Activated naive CD8-positive, alpha-beta T cell (primary cell): ENCODE results near the gene KAT2B.

Experiments
- H3K27ac Mint-ChIP-seq: one replicate; pipeline ENCODE4 v1.8.0; 2021; ENCODE audit warnings: mixed read lengths
- H3K27me3 Mint-ChIP-seq: one replicate; pipeline ENCODE4 v1.8.0; 2021; ENCODE audit warnings: mixed read lengths
- H3K36me3 Mint-ChIP-seq: one replicate; pipeline ENCODE4 v1.8.0; 2021; ENCODE audit warnings: mixed read lengths
- H3K4me1 Mint-ChIP-seq: one replicate; pipeline ENCODE4 v1.8.0; 2021; ENCODE audit warnings: low read depth, mixed read lengths
- H3K4me3 Mint-ChIP-seq: one replicate; pipeline ENCODE4 v1.8.0; 2021; ENCODE audit warnings: mild to moderate bottlenecking, mixed read lengths
- H3K9me3 Mint-ChIP-seq: one replicate; pipeline ENCODE4 v1.8.0; 2021; ENCODE audit warnings: low read depth, mixed read lengths

KAT2B gene

GRCh38 chr3:20052851-20053250, 12.6 kb downstream of the KAT2B start:
- no peak overlapping the region for H3K4me3 Mint-ChIP-seq
- peak overlapping the region; percentile 77 for H3K27ac Mint-ChIP-seq

GRCh38 chr3:20054549-20054987, 14.3 kb downstream of the KAT2B start:
- H3K36me3 Mint-ChIP-seq, result peaks cover 2% of the 10 kb centered on the region
- no peaks in the 10 kb centered on the region for H3K27me3 Mint-ChIP-seq
- H3K4me3 Mint-ChIP-seq, result no peak overlapping the region
- no peak overlapping the region for H3K27ac Mint-ChIP-seq
- peaks cover 37% of the 10 kb centered on the region for H3K4me1 Mint-ChIP-seq
- H3K9me3 Mint-ChIP-seq, result no peaks in the 10 kb centered on the region

More at GRCh38 chr3:20052851-20053250, 12.6 kb downstream of the KAT2B start:
- Mint-ChIP-seq H3K36me3 (peaks cover 2% of the 10 kb centered on the region), H3K9me3 (no peaks in the 10 kb centered on the region), H3K4me1 (peaks cover 49% of the 10 kb centered on the region), H3K27me3 (no peaks in the 10 kb centered on the region)

- Mint-ChIP-seq H3K4me1 (peaks cover 40% of the 10 kb centered on the region), H3K9me3 (peaks cover 4% of the 10 kb centered on the region), H3K36me3 (peaks cover 7% of the 10 kb centered on the region), H3K27me3 (no peaks in the 10 kb centered on the region), H3K27ac (no peak overlapping the region), H3K4me3 (no peak overlapping the region)
Measured at GRCh38 chr3:20055020-20055775, 15.0 kb downstream of the KAT2B start.

- Mint-ChIP-seq H3K4me1 (peaks cover 36% of the 10 kb centered on the region), H3K27ac (no peak overlapping the region), H3K4me3 (no peak overlapping the region), H3K36me3 (peaks cover 7% of the 10 kb centered on the region), H3K9me3 (peaks cover 4% of the 10 kb centered on the region), H3K27me3 (no peaks in the 10 kb centered on the region)
Measured at GRCh38 chr3:20055842-20056241, 15.6 kb downstream of the KAT2B start.

- Mint-ChIP-seq H3K4me3 (no peak overlapping the region), H3K27ac (no peak overlapping the region)
Measured at GRCh38 chr3:20056725-20057611, 16.7 kb downstream of the KAT2B start.

GRCh38 chr3:20057612-20058180, 17.4 kb downstream of the KAT2B start:
- peaks cover 7% of the 10 kb centered on the region for H3K36me3 Mint-ChIP-seq
- H3K4me3 Mint-ChIP-seq, result no peak overlapping the region
- H3K4me1 Mint-ChIP-seq, result peaks cover 26% of the 10 kb centered on the region
- peak overlapping the region; percentile 6 for H3K27ac Mint-ChIP-seq
- no peaks in the 10 kb centered on the region for H3K27me3 Mint-ChIP-seq
- H3K9me3 Mint-ChIP-seq, result peaks cover 4% of the 10 kb centered on the region

More at GRCh38 chr3:20056725-20057611, 16.7 kb downstream of the KAT2B start:
- Mint-ChIP-seq H3K9me3 (peaks cover 4% of the 10 kb centered on the region), H3K4me1 (peaks cover 31% of the 10 kb centered on the region), H3K36me3 (peaks cover 7% of the 10 kb centered on the region), H3K27me3 (no peaks in the 10 kb centered on the region)

- H3K27me3 Mint-ChIP-seq, result no peaks in the 10 kb centered on the region
- H3K9me3 Mint-ChIP-seq, result peaks cover 4% of the 10 kb centered on the region
- H3K27ac Mint-ChIP-seq, result peak overlapping the region; percentile 41
- peaks cover 4% of the 10 kb centered on the region for H3K36me3 Mint-ChIP-seq
- no peak overlapping the region for H3K4me3 Mint-ChIP-seq
- H3K4me1 Mint-ChIP-seq, result peaks cover 34% of the 10 kb centered on the region
Measured at GRCh38 chr3:20059929-20060328, 19.7 kb downstream of the KAT2B start.

- Mint-ChIP-seq H3K4me3 (no peak overlapping the region), H3K9me3 (peaks cover 4% of the 10 kb centered on the region), H3K4me1 (peaks cover 40% of the 10 kb centered on the region), H3K36me3 (peaks cover 4% of the 10 kb centered on the region), H3K27ac (no peak overlapping the region), H3K27me3 (no peaks in the 10 kb centered on the region)
Measured at GRCh38 chr3:20060974-20061685, 20.9 kb downstream of the KAT2B start.

- H3K27me3 Mint-ChIP-seq, result no peaks in the 10 kb centered on the region
- H3K9me3 Mint-ChIP-seq, result peaks cover 4% of the 10 kb centered on the region
- H3K27ac Mint-ChIP-seq, result no peak overlapping the region
- peaks cover 4% of the 10 kb centered on the region for H3K36me3 Mint-ChIP-seq
- no peak overlapping the region for H3K4me3 Mint-ChIP-seq
- H3K4me1 Mint-ChIP-seq, result peaks cover 41% of the 10 kb centered on the region
Measured at GRCh38 chr3:20062996-20063395, 22.8 kb downstream of the KAT2B start.

GRCh38 chr3:20064387-20064786, 24.1 kb downstream of the KAT2B start:
- Mint-ChIP-seq H3K36me3 (peaks cover 7% of the 10 kb centered on the region), H3K4me1 (peaks cover 50% of the 10 kb centered on the region), H3K27ac (no peak overlapping the region), H3K27me3 (no peaks in the 10 kb centered on the region), H3K9me3 (peaks cover 4% of the 10 kb centered on the region), H3K4me3 (no peak overlapping the region)

- Mint-ChIP-seq H3K36me3 (peaks cover 6% of the 10 kb centered on the region), H3K9me3 (peaks cover 2% of the 10 kb centered on the region), H3K4me1 (peaks cover 47% of the 10 kb centered on the region), H3K27ac (no peak overlapping the region), H3K27me3 (no peaks in the 10 kb centered on the region), H3K4me3 (no peak overlapping the region)
Measured at GRCh38 chr3:20064796-20065564, 24.7 kb downstream of the KAT2B start.

GRCh38 chr3:20066079-20066478, 25.8 kb downstream of the KAT2B start:
- Mint-ChIP-seq H3K4me3 (no peak overlapping the region), H3K27ac (no peak overlapping the region), H3K9me3 (no peaks in the 10 kb centered on the region), H3K27me3 (no peaks in the 10 kb centered on the region), H3K4me1 (peaks cover 40% of the 10 kb centered on the region), H3K36me3 (peaks cover 6% of the 10 kb centered on the region)

GRCh38 chr3:20066850-20067617, 26.8 kb downstream of the KAT2B start:
- Mint-ChIP-seq H3K4me3 (no peak overlapping the region), H3K27ac (peak overlapping the region; percentile 18), H3K27me3 (no peaks in the 10 kb centered on the region), H3K9me3 (no peaks in the 10 kb centered on the region), H3K4me1 (peaks cover 36% of the 10 kb centered on the region), H3K36me3 (peaks cover 6% of the 10 kb centered on the region)
